NCI-H526 (cell line): Measurements from ENCODE around the gene TMED5.

ENCODE experiments used
- DNase-seq, 2 experiments: peaks; one replicate each; lab custom pipeline; 2025; lab: John Stamatoyannopoulos, UW

The TMED5 gene

DNA sequence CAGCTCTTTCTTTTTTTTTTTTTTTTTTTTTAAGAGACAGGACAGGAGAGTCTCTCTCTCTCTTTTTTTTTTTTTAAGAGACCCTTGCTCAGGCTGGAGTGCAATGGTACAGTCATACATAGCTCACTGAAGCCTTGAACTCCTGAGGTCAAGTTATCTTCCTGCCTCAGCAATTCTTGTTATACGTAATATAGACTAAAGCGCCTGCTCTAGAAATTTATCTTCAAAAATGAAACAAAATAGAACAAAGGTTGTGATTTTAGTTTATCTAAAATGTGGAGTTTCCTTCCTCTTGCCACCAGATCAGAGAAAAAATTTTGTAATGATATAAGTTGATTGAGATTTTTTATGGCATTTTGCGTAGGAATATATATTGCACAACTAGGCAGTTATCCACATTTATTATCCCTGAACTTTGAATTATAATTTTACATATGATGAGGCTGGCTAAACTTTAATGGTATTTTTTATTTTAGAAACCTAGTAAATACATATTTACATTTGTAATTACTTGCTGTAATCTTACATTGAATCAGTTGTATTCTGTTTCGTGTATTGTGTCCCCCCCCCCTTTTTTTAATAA, 56.9 kb downstream of the TMED5 start:
- no peak for DNase-seq

DNA sequence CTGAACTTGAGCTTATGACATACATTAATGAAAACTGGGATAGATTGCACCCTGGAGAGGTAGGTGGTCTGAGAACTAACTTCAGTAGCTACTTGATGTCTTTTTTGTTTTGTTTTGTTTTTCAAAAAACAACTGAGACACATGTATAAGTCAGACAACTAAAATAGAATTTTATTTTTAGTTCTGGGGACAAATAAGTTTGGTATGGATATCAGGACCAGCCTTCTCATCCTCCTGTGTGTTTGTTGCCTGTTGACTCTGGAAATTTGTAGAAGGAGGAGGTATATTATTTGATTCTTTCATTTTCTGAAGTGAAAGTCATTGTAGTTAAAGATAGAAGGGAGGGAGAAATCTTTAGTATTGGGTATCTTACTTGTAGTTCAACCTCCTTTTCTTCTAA, 59.6 kb downstream of the TMED5 start:
- no peak for DNase-seq

DNA sequence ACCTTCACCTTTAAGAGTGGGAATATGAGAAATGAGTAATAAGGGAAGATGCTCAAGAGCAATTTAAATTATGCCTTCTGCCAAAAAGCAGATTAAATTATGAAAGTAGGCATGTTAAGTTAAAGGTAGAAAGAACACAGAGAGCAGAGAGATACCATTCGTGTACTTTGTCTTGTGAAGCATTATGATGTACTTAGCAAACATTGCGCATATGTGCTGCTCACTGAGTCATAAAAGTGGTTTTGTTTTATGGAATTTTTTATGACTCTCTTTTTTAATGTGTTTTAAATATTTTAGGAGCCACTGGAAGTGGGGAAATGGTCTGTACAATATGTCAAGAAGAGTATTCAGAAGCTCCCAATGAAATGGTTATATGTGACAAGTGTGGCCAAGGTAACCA, 65.8 kb downstream of the TMED5 start:
- DNase-seq, result no peak

DNA sequence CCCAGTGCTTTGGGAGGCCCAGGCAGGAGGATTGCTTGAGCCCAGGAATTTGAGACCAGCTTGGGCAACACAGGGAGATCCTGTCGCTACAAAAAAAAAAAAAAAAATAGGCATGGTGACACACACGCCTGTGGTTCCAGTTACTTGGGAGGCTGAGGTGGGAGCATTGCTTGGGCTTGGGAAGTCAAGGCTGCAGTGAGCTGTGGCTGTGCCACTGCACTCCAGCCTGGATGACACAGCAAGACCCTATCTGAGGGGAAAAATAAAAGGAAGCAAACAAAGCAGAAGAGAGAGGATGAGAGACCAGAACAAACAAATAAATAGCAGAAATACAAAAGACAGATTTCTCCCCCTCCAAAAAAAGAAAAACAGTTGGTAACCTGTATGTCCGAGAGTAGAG, 67.1 kb downstream of the TMED5 start:
- no peak for DNase-seq

DNA sequence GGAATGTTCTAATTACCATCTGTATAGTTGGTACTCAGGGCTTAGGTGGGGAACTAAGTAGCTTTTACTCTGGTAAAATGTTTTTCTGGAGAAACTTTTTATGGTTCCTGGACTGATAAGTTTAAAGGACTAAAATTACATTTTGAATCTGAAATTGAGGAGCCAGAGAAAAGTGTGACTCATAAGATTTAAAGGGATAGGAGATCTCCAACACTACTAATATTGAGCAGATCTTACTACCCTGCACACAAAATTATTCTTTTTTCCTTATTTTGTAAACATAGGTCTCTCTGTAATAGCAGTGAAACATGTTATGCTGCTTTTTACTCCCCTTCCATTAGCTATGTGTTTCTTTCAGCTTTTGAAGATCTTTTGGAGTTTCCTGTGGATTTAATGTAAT, 68.7 kb downstream of the TMED5 start:
- DNase-seq, result no peak

DNA sequence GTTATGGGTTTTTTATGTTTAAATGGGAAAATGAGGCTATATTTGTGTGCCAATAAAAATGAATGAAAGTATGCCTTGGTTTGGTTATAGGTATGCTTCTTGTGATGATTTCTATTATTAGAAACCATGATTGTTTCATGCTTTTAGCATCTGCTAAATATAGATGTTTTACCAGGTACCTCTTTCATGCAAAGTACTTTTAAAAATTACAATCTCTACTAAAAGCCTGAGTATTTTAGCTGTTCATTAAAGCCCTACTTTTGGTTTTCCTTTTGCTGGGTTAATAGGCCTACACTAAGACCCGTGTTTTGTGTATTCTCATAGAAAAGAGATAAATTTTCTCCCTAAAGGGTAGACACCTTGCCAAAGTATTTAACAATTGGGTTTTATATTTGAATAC, 69.1 kb downstream of the TMED5 start:
- no peak for DNase-seq

DNA sequence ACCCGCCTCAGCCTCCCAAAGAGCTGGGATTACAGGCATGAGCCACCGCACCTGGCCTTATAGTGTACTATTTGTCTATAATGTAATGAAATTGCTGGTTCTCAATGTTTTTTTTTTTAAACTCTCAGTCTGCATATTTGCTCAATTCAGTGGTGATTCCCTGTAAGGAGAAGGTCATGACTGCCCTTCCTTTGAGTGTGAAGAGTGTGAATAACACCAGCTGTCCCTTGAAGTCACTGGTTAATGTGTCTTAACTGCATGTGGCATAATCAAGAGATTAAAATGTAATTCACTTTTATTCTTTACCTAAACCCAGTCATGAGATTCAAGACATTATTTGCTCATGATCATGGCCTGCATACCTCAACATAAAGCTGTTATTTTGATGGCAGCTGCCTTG, 70.6 kb downstream of the TMED5 start:
- no peak for DNase-seq

DNA sequence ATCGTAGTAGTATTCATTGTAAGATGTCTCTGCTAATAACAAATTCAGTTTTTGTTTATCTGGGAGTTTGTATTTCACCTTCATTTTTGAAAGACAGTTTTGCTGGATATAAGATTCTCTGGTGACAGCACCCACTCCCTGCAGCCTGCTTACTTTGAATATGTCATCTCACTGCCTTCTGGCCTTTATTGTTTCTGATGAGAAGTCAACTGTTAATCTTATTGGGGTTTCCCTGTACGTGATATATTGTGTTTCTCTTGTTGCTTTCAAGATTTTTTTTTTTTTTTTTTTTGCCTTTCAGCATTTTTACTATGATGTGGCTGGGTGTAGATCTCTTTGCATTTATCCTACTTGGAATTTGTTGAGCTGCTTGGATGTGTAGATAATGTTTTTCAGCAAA, 71.9 kb downstream of the TMED5 start:
- DNase-seq, result no peak

DNA sequence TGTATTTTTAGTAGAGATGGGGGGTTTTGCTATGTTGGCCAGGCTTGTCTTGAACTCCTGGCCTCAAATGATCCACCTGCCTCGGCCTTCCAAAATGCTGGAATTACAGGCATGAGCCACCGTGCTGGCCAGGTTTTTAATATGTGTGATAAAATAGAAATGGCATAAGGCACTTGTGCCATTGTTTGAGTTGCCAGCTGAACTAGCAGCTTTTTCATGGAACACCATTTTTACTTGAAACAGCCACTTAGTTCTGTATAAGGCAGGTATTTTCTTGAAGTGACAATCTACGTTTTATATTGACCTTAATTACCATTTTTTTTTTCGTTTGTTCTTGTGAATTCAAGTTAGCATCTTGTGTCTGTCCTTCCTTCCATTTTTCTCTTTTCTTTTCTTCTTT, 72.8 kb downstream of the TMED5 start:
- no peak for DNase-seq

DNA sequence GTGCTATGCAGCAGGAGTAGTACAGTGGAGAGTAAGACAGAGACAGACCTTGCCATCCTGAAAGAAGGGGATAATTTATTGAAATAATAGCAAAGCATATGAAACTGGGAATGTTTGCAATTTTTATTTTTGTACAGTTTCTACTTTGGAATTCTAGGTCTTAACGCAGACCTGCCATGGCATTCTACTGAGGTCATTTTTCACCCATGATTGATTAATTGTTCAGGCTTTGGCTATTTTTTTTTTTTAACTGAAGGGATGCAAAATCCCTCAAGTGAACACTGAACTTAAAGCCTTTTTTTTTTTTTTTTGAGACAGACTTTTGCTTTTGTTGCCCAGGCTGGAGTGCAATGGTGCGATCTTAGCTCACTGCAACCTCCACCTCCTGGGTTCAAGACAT, 74.0 kb downstream of the TMED5 start:
- no peak for DNase-seq

DNA sequence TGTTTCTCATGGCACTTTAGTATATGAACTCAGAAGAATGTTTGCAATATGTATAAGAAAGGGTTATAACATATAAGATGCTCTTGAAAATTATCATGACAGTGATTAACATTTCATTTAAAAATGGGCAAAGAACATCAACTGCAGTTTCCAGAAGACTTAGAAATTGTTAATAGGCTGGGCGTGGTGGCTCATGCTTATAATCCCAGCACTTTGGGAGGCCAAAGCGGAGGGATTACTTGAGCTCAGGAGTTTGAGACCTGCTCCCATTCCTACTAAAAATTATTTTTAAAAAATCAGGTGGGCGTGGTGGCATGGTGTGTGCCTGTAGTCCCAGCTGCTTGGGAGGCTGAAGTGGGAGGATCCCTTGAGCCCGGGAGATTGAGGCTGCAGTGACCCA, 78.1 kb downstream of the TMED5 start:
- no peak for DNase-seq
